ENCODE results near the gene NTM. TPM values are rescaled to one million over a fixed set of nuclear protein-coding genes. Genes with fewer than 3 reads are reported as not detected.

The NTM gene
- total RNA-seq, 4 donors from 2014 or later, result 3.6 to 11.8 (median 7.8) TPM

DNA sequence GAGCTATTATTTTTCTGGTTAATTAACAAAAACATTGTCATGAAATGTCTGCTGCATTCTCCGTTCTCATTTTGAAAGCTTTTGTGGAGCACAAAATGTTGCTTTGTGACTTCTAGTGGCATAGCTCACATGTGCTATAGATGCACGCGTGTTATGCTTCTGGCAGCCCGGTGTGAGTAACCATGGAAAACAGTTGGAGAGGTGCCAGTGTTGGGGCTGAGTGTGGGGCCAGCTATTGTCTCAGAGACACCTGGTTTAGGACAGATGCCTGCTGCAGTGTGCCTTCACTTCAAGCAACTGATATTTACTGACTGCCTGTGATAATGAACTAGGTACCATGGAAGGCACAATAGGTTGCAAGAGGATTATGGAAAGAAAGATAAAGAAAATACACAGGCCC, 760.6 kb downstream of the NTM start:
- Histone ChIP-seq H3K4me1 (peaks cover 0 to 17% (median 2%) of the 10 kb centered on the region in 3 donors), H3K36me3 (no peaks in the 10 kb centered on the region), H3K27me3 (no peaks in the 10 kb centered on the region), H3K27ac (no peak overlapping the region), H3K9me3 (no peaks in the 10 kb centered on the region), H3K4me3 (no peak overlapping the region)
- 68 to 80% methylated on average over 4 of the region's 4 CpGs for WGBS, 2 donors (ENCODE audit: low coverage in 1 of 2)
- TF ChIP-seq POLR2AphosphoS5 (IDR thresholded peaks at IDR 0.05), result no peak
- TF ChIP-seq EP300 (IDR thresholded peaks at IDR 0.05), result no peak
- TF ChIP-seq, protein P1, sequence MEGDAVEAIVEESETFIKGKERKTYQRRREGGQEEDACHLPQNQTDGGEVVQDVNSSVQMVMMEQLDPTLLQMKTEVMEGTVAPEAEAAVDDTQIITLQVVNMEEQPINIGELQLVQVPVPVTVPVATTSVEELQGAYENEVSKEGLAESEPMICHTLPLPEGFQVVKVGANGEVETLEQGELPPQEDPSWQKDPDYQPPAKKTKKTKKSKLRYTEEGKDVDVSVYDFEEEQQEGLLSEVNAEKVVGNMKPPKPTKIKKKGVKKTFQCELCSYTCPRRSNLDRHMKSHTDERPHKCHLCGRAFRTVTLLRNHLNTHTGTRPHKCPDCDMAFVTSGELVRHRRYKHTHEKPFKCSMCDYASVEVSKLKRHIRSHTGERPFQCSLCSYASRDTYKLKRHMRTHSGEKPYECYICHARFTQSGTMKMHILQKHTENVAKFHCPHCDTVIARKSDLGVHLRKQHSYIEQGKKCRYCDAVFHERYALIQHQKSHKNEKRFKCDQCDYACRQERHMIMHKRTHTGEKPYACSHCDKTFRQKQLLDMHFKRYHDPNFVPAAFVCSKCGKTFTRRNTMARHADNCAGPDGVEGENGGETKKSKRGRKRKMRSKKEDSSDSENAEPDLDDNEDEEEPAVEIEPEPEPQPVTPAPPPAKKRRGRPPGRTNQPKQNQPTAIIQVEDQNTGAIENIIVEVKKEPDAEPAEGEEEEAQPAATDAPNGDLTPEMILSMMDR (IDR thresholded peaks at IDR 0.05), result no peak
- no peak for TF ChIP-seq POLR2A (IDR thresholded peaks at IDR 0.05)
- ATAC-seq, result no peak

DNA sequence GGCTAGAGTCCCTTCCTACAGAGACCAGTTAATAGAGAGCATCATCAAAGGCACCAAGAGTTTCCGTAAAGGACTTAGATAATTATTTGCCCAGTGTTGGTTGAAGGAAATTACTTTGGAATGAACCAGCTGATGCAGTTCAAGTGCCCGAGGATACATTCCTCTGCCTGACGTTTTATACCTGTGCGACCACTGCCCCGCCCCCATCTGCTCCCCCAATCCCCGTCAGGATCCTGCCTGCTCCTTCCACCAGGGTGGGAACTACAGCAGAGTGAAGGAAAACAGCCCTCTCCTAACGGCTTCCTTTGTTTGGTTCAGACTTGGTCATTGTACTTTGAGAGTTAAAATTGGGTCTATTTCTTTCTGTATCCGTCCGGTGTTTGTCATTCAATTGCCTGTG, 761.5 kb downstream of the NTM start:
- 45 to 67% methylated on average over 5 to 7 of the region's 9 CpGs for WGBS, 2 donors (ENCODE audit: low coverage in 1 of 2)

DNA sequence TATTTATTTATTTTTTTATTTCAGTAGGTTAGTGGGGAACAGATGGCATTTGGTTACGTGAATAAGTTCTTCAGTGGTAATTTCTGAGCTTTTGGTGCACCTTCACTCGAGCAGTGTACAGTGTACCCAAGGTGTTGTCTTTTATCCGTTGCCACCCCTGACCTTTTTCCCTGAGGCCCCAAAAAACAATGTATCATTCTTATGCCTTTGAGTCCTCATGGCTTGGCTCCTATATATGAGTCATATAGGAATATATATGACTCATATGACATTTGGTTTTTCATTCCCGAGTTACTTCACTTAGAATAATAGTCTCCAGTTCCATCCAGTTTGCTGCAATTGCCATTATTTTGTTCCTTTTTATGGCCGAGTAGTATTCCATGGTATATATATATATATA, 763.9 kb downstream of the NTM start:
- H3K4me1 ChIP-seq, result no peaks in the 10 kb centered on the region
- no peaks in the 10 kb centered on the region for H3K9me3 ChIP-seq
- H3K36me3 ChIP-seq, result no peaks in the 10 kb centered on the region
- no peaks in the 10 kb centered on the region for H3K27me3 ChIP-seq
- no peak overlapping the region for H3K27ac ChIP-seq
- no peak for ATAC-seq
- no peak overlapping the region for H3K4me3 ChIP-seq
- WGBS, 2 donors (ENCODE audit: low coverage in 1 of 2), result 68 to 88% methylated on average over 4 of the region's 5 CpGs
- TF ChIP-seq EP300 (IDR thresholded peaks at IDR 0.05) (no peak), POLR2AphosphoS5 (IDR thresholded peaks at IDR 0.05) (no peak), POLR2A (IDR thresholded peaks at IDR 0.05) (no peak)
- TF ChIP-seq, protein P1 (IDR thresholded peaks at IDR 0.05), result no peak

More for the DNA sequence above, 761.5 kb downstream of the NTM start:
- Histone ChIP-seq H3K9me3 (no peaks in the 10 kb centered on the region), H3K4me1 (peaks cover 0 to 8% (median 0%) of the 10 kb centered on the region in 3 donors), H3K27ac (no peak overlapping the region), H3K4me3 (no peak overlapping the region), H3K36me3 (no peaks in the 10 kb centered on the region), H3K27me3 (no peaks in the 10 kb centered on the region)
- no peak for ATAC-seq
- TF ChIP-seq, protein P1 (IDR thresholded peaks at IDR 0.05), result no peak
- TF ChIP-seq EP300 (IDR thresholded peaks at IDR 0.05) (no peak), POLR2A (IDR thresholded peaks at IDR 0.05) (no peak), POLR2AphosphoS5 (IDR thresholded peaks at IDR 0.05) (no peak)

DNA sequence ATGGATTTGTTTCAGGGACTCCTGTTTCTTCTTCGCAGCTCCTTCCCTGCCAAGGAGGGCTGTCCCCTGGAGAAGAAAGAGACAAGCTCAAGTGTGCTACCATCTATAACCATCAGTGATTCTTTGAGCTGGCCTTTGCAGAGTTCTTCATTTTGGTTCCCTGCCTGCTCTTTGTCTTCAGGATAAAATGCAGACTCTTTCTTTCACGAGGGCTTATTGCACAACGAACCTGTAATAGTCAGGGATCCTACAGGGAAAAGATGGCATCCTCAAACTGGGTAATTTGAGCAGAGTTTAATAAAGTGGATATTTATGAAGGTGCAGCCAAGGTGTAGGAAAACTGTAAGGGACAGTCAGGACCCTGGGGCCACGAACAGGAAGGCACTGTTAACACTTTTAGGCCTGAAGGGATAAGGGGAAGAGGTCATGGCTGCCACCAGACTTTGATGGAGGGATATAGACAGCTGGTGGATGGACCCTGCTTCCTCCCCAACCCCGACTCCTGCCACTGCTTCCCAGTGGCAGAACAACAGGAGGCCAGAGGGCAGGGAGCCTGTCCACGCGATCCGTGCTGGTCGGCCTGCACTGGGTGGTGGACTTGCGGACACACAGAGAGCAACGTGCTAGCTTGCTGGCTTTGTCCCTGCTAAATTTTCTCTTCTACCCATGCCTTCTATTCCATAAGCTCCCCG, 767.0 kb downstream of the NTM start:
- 78 to 94% methylated on average over 3 to 10 of the region's 12 CpGs for WGBS, 2 donors (ENCODE audit: low coverage in 1 of 2)
- no peak for ATAC-seq
- Histone ChIP-seq H3K27me3 (no peaks in the 10 kb centered on the region), H3K27ac (no peak overlapping the region), H3K9me3 (no peaks in the 10 kb centered on the region), H3K4me3 (no peak overlapping the region), H3K36me3 (no peaks in the 10 kb centered on the region), H3K4me1 (no peaks in the 10 kb centered on the region)
- TF ChIP-seq, protein P1 (IDR thresholded peaks at IDR 0.05), result no peak
- no peak for TF ChIP-seq EP300 (IDR thresholded peaks at IDR 0.05)
- no peak for TF ChIP-seq POLR2A (IDR thresholded peaks at IDR 0.05)
- no peak for TF ChIP-seq POLR2AphosphoS5 (IDR thresholded peaks at IDR 0.05)

DNA sequence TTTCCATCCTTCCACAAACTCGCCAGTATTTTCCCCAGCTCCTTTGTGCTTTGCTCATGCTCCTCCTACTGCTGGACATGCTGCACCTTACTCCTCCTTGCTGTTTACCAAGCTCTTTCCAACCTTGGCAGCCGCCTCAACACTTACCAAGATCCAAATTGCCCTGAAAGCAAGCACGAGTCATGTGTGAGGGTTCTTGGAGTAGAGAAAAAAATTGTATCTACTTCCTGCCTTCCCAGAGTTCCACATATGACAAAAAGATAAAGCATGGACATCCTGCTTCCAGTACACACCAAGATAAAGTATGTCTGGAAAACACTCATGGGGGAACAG, 767.5 kb downstream of the NTM start:
- Histone ChIP-seq H3K36me3 (no peaks in the 10 kb centered on the region), H3K27me3 (no peaks in the 10 kb centered on the region), H3K4me1 (no peaks in the 10 kb centered on the region), H3K9me3 (no peaks in the 10 kb centered on the region), H3K27ac (no peak overlapping the region), H3K4me3 (no peak overlapping the region)
- no peak for ATAC-seq
- TF ChIP-seq POLR2AphosphoS5 (IDR thresholded peaks at IDR 0.05), result no peak
- TF ChIP-seq, protein P1 (IDR thresholded peaks at IDR 0.05), result no peak
- no peak for TF ChIP-seq EP300 (IDR thresholded peaks at IDR 0.05)
- TF ChIP-seq POLR2A (IDR thresholded peaks at IDR 0.05), result no peak
- WGBS, 2 donors (ENCODE audit: low coverage in 1 of 2), result 59% methylated on average over 3 of the region's 3 CpGs; no CpG with 5 or more reads in 1 of the 2 donors
